ENCODE data around the gene MORC1.

The MORC1 gene

DNA sequence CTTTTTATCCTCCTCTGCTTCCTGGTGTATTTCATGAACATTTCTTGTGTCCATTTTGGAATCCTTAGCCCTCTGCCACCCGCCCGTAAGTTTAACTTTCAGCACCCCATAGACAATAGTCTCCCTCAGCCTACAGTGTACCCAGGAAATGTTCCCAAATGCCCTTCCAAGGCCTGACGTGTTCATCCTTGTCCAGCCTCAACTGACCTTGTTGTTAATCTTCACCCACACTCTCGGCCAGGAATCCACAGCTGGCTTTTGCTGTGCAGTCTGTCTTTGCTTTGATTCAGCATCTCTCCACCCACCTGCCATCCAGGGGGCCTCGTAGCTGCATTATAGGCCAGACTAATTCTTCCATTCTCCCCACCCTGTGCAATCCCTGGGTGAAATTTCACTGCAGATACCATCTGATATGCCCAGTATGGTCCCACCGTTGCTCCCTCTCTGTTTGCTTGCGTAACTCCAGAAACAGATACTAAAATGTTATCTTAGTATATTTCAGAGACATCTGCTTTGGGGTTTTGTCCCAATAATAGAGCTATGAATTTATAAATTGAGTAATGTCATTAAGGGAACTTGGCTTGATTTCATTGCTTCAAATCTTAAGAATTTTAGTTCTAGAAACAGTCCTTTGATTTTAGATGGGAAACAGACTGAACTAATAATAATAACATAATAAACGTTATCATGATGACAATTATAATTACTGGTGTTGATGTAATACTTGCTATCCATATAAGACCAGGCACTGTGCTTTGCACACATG is 180.8 kb downstream of the MORC1 start:
- no peak for DNase-seq

- no peak for DNase-seq
These were observed 186.9 kb downstream of the MORC1 start for GRCh38 chr3:108931035-108931434.

GRCh38 chr3:108918866-108919265 is 199.1 kb downstream of the MORC1 start:
- DNase-seq = no peak

- peak in 1 of 2 donors; percentile 56 for DNase-seq
These were observed 202.9 kb downstream of the MORC1 start for GRCh38 chr3:108914774-108915641.

GRCh38 chr3:108909799-108910198 is 208.1 kb downstream of the MORC1 start:
- no peak for DNase-seq
